Omental fat pad (tissue), 4 donors: ENCODE results near the gene KRT35. TPM values are rescaled to one million over a fixed set of nuclear protein-coding genes. Genes with fewer than 3 reads are reported as not detected.

ENCODE experiments used
- ATAC-seq: fragments of 150-250 bp; one replicate; pipeline ENCODE4 v1.9.1; 2016; ENCODE audit warnings: mild to moderate bottlenecking, moderate library complexity; ENCODE audit not compliant: low FRiP score
- DNase-seq: peaks from one replicate; pipeline ENCODE4 v3.0.0-alpha.2; 2019; ENCODE audit warnings: low spot score
- CTCF ChIP-seq, 3 donors: fragments of 450-650 bp; IDR thresholded peaks; one replicate each; pipeline ENCODE4 v1.5.1; 2016 to 2017; ENCODE audit warnings: antibody characterized with exemption in 3 of 3, mild to moderate bottlenecking in 3 of 3, moderate library complexity in 2 of 3
- total RNA-seq, 4 donors: library from RNA; depleted of rRNA; stranded (reverse); fragments of >200 nt; gene quantifications; one replicate each; pipeline ENCODE4 v1.1.0, GENCODE V29; 2016

The KRT35 gene
- total RNA-seq, result not detected

- TF ChIP-seq CTCF (IDR thresholded peaks at IDR 0.05), result no peak
- DNase-seq (no peak), ATAC-seq (no peak)
These were observed at the start of gene KRT35 for GRCh38 chr17:41481036-41481435. Gene KRT35, minus strand, starts transcription at chr17:41481151. Its CDS starts 54 bp downstream, at chr17:41481097.

GRCh38 chr17:41530062-41531048, 49.4 kb upstream of the KRT35 start:
- TF ChIP-seq CTCF (IDR thresholded peaks at IDR 0.05), result no peak
- ATAC-seq (peak; percentile 81), DNase-seq (peak; percentile 44)

GRCh38 chr17:41529491-41529915, 48.6 kb upstream of the KRT35 start:
- DNase-seq (no peak), ATAC-seq (no peak)
- no peak for TF ChIP-seq CTCF (IDR thresholded peaks at IDR 0.05)

GRCh38 chr17:41528959-41529353, 48.0 kb upstream of the KRT35 start:
- TF ChIP-seq CTCF (IDR thresholded peaks at IDR 0.05), result no peak
- ATAC-seq (no peak), DNase-seq (no peak)

- no peak for ATAC-seq
- TF ChIP-seq CTCF (IDR thresholded peaks at IDR 0.05), result no peak
- no peak for DNase-seq
These were observed 46.4 kb upstream of the KRT35 start for GRCh38 chr17:41527063-41528023.

- DNase-seq (no peak), ATAC-seq (no peak)
- no peak for TF ChIP-seq CTCF (IDR thresholded peaks at IDR 0.05)
These were observed 43.3 kb upstream of the KRT35 start for GRCh38 chr17:41524261-41524660.
